GM18517 (cell line): ENCODE data around the gene NAXD.
"Not testable (repeated sequence)": the region's sequence is repeated elsewhere in the genome, so short reads cannot be mapped to it uniquely, and the experiment has no call there.

Source experiments
- ATAC-seq: cut with Tn5 transposase; IDR thresholded peaks from one replicate; pipeline ENCODE4 v1.9.1; 2021; ENCODE audit warnings: mild to moderate bottlenecking, moderate library complexity; ENCODE audit not compliant: unreplicated experiment

Gene NAXD

DNA sequence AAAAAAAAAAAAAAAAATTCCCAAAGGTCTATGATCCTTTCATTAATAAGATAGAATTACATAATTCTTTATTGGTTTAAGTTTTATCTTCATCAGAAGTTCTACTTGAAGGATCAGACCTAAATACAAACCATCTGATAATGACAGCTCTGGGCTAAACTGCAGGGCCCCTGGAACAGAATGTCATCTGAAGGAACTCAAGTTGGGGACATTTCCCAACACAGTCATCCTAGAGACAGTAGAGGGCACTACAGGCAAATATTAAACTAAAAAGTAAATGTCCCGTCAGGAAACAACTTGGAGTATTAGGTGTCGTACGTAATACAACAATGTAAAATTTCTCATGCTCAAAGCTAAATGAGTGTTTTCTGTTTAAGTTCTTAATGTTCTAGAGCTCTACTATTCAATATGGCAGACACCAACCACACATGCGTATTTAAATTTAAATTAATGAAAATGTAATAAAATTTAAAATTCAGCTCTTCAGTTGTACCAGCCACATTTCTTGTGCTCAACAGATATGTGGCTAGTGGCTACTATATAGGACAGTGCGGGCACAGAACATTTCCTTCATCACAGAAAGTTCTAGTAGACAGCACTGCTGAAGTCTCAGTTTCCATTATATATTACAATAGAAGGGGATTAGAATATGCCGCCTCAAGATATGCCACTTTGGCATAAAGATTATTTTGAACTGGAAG, 21.8 kb upstream of the NAXD start:
- peak; percentile 78 for ATAC-seq

GRCh38 chr13:110597041-110597689, 18.2 kb upstream of the NAXD start:
- no peak for ATAC-seq

GRCh38 chr13:110600261-110600819, 15.0 kb upstream of the NAXD start:
- no peak for ATAC-seq

GRCh38 chr13:110600980-110601379, 14.4 kb upstream of the NAXD start:
- no peak for ATAC-seq

DNA sequence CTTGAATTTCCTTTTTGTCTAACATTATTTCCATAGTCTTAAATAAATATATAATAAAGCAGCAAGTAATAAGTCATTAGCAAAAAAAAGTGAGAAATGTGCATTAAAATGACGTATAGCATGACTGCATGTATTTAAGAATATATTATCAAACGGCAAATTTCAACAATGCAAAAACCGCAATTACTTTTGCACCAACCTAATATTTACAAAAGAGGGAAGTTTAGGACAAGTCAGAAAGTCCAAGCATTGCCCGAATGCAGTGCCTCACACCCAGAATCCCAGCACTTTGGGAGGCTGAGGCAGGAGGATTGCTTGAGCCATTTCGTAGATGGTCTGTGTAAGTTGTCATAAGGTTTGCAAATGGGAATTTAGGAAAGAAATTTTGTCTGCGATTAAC, 10.2 kb upstream of the NAXD start:
- ATAC-seq: no peak

DNA sequence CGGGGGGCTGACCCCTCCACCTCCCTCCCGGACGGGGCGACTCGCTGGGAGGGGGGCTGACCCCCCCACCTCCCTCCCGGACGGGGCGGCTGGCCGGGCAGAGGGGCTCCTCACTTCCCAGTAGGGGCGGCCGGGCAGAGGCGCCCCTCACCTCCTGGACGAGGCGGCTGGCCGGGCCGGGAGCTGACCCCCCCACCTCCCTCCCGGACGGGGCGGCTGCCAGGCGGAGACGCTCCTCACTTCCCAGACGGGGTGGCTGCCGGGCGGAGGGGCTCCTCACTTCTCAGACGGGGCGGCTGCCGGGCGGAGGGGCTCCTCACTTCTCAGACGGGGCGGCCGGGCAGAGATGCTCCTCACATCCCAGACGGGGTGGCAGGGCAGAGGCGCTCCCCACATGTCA, 9.1 kb upstream of the NAXD start:
- not testable (repeated sequence) for ATAC-seq

DNA sequence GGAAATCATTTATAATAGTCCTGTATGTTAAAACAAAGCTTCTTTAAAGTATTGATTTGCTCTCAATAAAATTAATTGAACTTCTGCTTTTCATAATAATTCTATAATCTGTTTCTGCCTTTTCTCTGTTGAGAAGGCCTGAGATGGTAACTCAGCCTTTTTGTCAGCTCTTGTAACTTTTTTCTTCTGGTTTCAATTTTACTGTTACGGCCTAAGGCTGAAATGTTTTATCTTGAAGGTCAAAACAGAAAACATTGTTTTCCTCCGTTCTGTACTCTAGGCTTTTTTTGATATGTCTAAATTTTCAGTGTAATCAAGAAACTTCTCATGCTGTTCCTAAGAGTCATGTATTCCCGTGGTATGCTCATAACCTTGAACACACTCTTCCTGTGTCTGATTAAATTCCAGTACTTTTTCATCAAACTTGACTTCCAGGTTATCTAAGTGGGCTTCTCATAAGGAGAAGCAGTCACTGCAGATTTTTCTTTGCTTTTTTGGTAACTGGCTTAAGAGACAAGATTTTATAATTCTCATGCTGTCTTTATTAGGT, 7.6 kb upstream of the NAXD start:
- no peak for ATAC-seq

GRCh38 chr13:110610955-110611595, 4.3 kb upstream of the NAXD start:
- ATAC-seq: peak; percentile 58

GRCh38 chr13:110615005-110615321, 382 bp upstream of the NAXD start:
- no peak for ATAC-seq

DNA sequence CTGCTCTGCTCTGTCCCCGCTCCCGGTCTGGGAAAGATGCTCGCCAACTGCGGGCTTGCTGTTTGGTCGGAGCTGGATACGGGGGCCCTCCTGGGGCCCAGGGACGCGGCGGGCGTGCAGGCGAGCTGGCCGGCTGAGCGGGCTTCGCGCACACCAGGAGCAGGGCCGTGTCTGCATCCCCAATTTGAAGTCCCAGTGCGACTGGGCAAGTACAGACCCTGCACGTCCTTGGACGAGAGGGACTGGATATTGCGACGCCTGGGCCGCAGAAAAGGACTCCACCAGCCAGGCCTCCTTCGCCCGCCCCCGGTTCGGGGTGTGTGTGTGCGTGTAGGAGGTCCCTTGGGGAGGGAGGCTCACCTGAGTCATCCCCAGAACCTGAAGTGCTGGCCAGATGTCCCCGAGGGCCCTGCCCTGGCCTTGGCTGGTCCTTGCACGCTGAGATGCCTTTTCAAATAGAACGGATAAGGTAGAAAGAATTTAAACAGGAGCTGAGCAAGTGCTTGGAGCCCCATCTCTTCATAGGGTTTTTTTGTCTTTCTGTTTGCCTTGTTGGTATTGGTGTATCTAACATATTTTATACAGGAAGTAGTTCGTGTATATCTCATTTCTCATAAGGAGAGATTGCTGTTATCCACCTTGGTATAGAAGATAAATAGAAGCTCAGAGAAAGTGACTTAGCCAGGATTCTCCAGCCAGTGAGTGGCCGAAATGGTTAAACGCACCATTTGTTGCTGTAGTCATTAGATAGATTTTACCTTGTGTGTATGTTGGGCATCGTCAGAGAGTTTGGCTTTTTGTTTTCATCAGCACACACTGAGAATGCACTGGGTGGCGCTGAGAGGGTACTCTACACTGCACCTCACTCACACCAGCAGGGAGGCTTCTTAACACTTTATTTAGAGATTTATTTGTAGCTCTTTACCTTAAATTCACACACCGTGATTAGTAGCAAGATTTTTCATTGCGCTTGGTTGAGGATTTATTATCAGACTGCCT, 1.1 kb downstream of the NAXD start:
- peak; percentile 32 for ATAC-seq

GRCh38 chr13:110617321-110618072, 2.2 kb downstream of the NAXD start:
- no peak for ATAC-seq

DNA sequence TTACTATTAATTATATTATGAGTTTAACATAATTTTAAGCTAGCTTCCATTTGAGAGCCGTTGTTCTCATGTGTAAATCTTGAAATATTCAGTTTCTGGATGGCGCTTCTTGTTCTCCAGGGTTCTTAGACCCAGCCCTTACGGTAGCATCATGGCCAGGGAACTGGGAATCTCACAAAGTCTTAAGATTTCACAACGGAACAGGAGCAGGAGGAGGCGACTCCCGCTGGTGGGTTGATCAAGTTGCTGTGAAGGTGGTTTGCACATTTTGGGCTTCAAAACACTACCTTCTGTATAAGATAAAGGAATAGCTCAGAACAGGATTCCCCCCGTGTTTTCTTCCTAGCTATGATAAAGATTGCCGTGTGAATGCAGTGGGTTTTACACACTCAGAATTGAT, 2.8 kb downstream of the NAXD start:
- no peak for ATAC-seq

GRCh38 chr13:110618780-110619179, 3.4 kb downstream of the NAXD start:
- ATAC-seq: no peak

- no peak for ATAC-seq
Observed at GRCh38 chr13:110620596-110620995, 5.3 kb downstream of the NAXD start.

DNA sequence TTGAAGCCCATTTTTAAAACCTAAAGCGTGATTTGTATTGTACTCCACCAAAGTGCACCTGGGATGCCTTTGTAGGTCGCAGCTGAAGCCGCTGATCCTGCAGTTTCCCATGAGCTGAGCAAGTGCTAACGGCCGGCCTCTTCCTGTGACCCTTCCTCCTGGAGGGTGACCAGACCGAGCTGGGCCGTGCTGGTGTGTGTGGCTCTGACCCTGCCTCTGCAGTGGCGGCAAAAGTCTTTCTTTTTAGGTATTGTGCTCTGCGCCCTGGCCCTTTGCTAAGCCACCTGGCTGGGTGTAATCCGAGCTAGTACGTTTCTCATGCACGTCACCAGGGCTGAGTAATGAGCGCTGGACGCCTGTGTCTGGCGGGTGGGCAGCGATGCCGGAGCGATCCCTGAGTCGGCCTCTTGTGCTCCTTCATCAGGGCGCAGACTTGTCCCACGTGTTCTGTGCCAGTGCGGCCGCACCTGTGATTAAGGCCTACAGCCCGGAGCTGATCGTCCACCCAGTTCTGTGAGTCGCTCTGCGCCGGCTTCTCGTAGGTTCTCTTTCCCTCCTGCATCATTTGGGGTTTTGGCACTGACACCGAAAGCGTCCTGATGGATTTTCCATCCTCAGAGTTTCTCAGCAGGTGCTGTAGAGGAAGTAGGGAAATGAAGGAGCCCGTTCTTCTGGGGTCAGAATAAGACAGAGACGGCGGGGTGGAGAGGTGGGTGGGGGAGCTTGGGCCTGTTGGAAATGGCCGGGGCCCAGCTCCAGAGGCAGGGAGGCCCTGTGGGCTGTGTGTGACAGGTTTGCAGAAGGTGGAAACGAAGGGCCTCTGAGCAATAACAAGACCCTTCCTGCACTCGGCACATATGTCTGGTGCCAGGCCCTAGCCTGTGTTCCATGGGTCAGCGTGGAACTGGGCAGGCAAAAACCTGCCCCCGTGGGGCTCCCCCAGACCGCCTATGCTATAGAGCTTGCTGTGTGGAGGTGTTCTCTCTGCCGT, 9.7 kb downstream of the NAXD start:
- ATAC-seq: no peak

- ATAC-seq: no peak
Observed at GRCh38 chr13:110625771-110626321, 10.5 kb downstream of the NAXD start.

- ATAC-seq: no peak
Observed at GRCh38 chr13:110626521-110626920, 11.2 kb downstream of the NAXD start.

- no peak for ATAC-seq
Observed at GRCh38 chr13:110627351-110627750, 12.0 kb downstream of the NAXD start.
